ENCODE results near the gene RUFY1.

The RUFY1 gene

GRCh38 chr5:179605026-179605833 lies 54.9 kb downstream of the RUFY1 start:
- DNase-seq, result no peak

GRCh38 chr5:179606071-179606909 lies 55.9 kb downstream of the RUFY1 start:
- DNase-seq, result no peak

GRCh38 chr5:179606910-179607159 lies 56.5 kb downstream of the RUFY1 start:
- DNase-seq, result no peak

GRCh38 chr5:179607160-179607931 lies 57.0 kb downstream of the RUFY1 start:
- DNase-seq, result no peak

GRCh38 chr5:179608131-179608581 lies 57.8 kb downstream of the RUFY1 start:
- DNase-seq, result no peak

- no peak for DNase-seq
Measured at GRCh38 chr5:179609834-179610108, 59.4 kb downstream of the RUFY1 start.

GRCh38 chr5:179610109-179610902 lies 60.0 kb downstream of the RUFY1 start:
- DNase-seq, result no peak

- DNase-seq, result no peak
Measured at GRCh38 chr5:179610903-179611265, 60.5 kb downstream of the RUFY1 start.

GRCh38 chr5:179612577-179613459 lies 62.5 kb downstream of the RUFY1 start:
- DNase-seq, result no peak

- no peak for DNase-seq
Measured at GRCh38 chr5:179613460-179614071, 63.2 kb downstream of the RUFY1 start.

GRCh38 chr5:179614745-179615144 lies 64.4 kb downstream of the RUFY1 start:
- no peak for DNase-seq

GRCh38 chr5:179615203-179615602 lies 64.8 kb downstream of the RUFY1 start:
- no peak for DNase-seq

- no peak for DNase-seq
Measured at GRCh38 chr5:179616002-179616594, 65.7 kb downstream of the RUFY1 start.

- DNase-seq, result no peak
Measured at GRCh38 chr5:179617930-179618329, 67.6 kb downstream of the RUFY1 start.

- no peak for DNase-seq
Measured at GRCh38 chr5:179618923-179619554, 68.7 kb downstream of the RUFY1 start.

- DNase-seq, result no peak
Measured at GRCh38 chr5:179619776-179620175, 69.4 kb downstream of the RUFY1 start.

GRCh38 chr5:179620293-179620692 lies 69.9 kb downstream of the RUFY1 start:
- DNase-seq, result no peak

GRCh38 chr5:179620703-179621350 lies 70.5 kb downstream of the RUFY1 start:
- no peak for DNase-seq

- DNase-seq, result no peak
Measured at GRCh38 chr5:179621551-179622214, 71.3 kb downstream of the RUFY1 start.

All from stimulated activated CD4-positive, alpha-beta T cell treated with anti-CD3 and anti-CD28 coated beads, Interleukin-4, amount 100 ng/mL, for 4 hours (primary cell).